A673 (cell line): ENCODE results near the gene SMCO1.
A peak's percentile ranks its signal among the peaks of the same experiment; 100 is the strongest.

ENCODE experiments used
- EZH2 ChIP-seq: fragments of 200-600 bp; sonication (generic); IDR thresholded peaks from 2 replicates; pipeline ENCODE4 v1.6.1; 2017; ENCODE audit warnings: borderline replicate concordance, low read depth, mild to moderate bottlenecking, mixed read lengths, antibody characterized with exemption, low read length; ENCODE audit not compliant: poor library complexity, severe bottlenecking
- TF ChIP-seq, protein P1 (sequence below): fragments of 300-800, 200-600 bp; sonication (generic); conservative IDR thresholded peaks from 2 replicates; pipeline ENCODE4 v1.5.1; 2017; ENCODE audit warnings: low read depth, mild to moderate bottlenecking, antibody characterized with exemption, low read length, moderate library complexity, mixed read lengths

- TF ChIP-seq, protein P1, sequence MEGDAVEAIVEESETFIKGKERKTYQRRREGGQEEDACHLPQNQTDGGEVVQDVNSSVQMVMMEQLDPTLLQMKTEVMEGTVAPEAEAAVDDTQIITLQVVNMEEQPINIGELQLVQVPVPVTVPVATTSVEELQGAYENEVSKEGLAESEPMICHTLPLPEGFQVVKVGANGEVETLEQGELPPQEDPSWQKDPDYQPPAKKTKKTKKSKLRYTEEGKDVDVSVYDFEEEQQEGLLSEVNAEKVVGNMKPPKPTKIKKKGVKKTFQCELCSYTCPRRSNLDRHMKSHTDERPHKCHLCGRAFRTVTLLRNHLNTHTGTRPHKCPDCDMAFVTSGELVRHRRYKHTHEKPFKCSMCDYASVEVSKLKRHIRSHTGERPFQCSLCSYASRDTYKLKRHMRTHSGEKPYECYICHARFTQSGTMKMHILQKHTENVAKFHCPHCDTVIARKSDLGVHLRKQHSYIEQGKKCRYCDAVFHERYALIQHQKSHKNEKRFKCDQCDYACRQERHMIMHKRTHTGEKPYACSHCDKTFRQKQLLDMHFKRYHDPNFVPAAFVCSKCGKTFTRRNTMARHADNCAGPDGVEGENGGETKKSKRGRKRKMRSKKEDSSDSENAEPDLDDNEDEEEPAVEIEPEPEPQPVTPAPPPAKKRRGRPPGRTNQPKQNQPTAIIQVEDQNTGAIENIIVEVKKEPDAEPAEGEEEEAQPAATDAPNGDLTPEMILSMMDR = peak; percentile 85
- TF ChIP-seq EZH2 = no peak
Observed at GRCh38 chr3:196537319-196537984, 22.3 kb upstream of the SMCO1 start.
